ENCODE data around the gene TTC7B. TPM values are rescaled to one million over a fixed set of nuclear protein-coding genes. Genes with fewer than 3 reads are reported as not detected.

The TTC7B gene
- total and polyA plus RNA-seq, 10 of the 15 experiments (the other 5 are each of a cell fraction or from before 2014, with no cell fraction given), result under 0.01 to 1.1 (median 0.26) TPM; not detected in 2

DNA sequence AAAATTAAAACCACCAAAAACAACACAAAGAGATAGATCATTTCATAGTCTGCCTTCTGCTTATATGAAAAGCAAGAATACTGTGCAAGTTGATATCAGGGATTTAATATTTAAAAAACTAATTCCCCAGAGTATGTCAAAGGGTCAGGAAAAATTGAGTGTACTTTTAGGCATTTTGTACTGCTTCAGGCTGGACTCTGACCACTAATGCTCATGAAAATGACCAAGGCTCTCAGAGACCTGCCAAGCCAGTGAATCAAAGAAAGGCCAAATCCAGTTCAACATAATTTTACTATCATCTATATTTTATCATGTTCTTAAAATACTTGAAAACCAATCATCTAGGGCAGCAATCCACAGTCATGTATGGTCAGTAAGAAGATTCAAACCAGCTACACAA is 66.0 kb downstream of the TTC7B start:
- no peaks in the 10 kb centered on the region for H3K79me2 ChIP-seq (ENCODE audit: control insufficient read depth, insufficient read depth, low read length)
- POLR2A ChIA-PET, result no interaction called here
- CTCF ChIA-PET, result no interaction called here
- intact Hi-C loops (cut with micrococcal nuclease; ENCODE audit: unreplicated experiment) (loop anchor here (10.0 kb wide), 1 partner anchor 445 kb away; no protein-coding TSS in a partner anchor), in situ Hi-C loops (cut with MboI) (no loop called here)
- RAD21 ChIA-PET (ENCODE audit: unreplicated experiment), result no interaction called here
- no peaks in the 10 kb centered on the region for H3K9me3 ChIP-seq (replicated peaks; ENCODE audit: control insufficient read depth, insufficient read depth, low read length)
- SMC1A ChIA-PET (ENCODE audit: uncharacterized antibody, unreplicated experiment), result interaction anchor here (0.6 kb wide), 1 partner anchor 232 kb away, joined by 3 read pairs; no protein-coding TSS in a partner anchor
- no peaks in the 10 kb centered on the region for H4K20me1 ChIP-seq (ENCODE audit: control insufficient read depth, insufficient read depth)
- H3K27me3 ChIP-seq (replicated peaks in 1 of 2; ENCODE audit: control insufficient read depth in 2 of 2, insufficient read depth in 2 of 2, low read length in 1 of 2), result no peaks in the 10 kb centered on the region
- TF ChIP-seq, protein P1, sequence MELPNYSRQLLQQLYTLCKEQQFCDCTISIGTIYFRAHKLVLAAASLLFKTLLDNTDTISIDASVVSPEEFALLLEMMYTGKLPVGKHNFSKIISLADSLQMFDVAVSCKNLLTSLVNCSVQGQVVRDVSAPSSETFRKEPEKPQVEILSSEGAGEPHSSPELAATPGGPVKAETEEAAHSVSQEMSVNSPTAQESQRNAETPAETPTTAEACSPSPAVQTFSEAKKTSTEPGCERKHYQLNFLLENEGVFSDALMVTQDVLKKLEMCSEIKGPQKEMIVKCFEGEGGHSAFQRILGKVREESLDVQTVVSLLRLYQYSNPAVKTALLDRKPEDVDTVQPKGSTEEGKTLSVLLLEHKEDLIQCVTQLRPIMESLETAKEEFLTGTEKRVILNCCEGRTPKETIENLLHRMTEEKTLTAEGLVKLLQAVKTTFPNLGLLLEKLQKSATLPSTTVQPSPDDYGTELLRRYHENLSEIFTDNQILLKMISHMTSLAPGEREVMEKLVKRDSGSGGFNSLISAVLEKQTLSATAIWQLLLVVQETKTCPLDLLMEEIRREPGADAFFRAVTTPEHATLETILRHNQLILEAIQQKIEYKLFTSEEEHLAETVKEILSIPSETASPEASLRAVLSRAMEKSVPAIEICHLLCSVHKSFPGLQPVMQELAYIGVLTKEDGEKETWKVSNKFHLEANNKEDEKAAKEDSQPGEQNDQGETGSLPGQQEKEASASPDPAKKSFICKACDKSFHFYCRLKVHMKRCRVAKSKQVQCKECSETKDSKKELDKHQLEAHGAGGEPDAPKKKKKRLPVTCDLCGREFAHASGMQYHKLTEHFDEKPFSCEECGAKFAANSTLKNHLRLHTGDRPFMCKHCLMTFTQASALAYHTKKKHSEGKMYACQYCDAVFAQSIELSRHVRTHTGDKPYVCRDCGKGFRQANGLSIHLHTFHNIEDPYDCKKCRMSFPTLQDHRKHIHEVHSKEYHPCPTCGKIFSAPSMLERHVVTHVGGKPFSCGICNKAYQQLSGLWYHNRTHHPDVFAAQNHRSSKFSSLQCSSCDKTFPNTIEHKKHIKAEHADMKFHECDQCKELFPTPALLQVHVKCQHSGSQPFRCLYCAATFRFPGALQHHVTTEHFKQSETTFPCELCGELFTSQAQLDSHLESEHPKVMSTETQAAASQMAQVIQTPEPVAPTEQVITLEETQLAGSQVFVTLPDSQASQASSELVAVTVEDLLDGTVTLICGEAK (IDR thresholded peaks at IDR 0.05; ENCODE audit: borderline replicate concordance), result no peak
- no peak for FAIRE-seq
- BruUV-seq (replicated peaks), result no TSS peak
- no peak overlapping the region for H3K4me2 ChIP-seq (ENCODE audit: control insufficient read depth, insufficient read depth)
- no peaks in the 10 kb centered on the region for H3K36me3 ChIP-seq (ENCODE audit: control insufficient read depth in 2 of 2, insufficient read depth in 2 of 2, low read length in 1 of 2)
- no peak for DNase-seq (ENCODE audit: low read depth, low spot score)
- H3K9ac ChIP-seq (ENCODE audit: control insufficient read depth, insufficient read depth, low read length), result no peak overlapping the region
- no peak overlapping the region for H3K27ac ChIP-seq (ENCODE audit: control insufficient read depth, insufficient read depth)
- H3K4me1 ChIP-seq (ENCODE audit: control insufficient read depth, insufficient read depth, low read length), result no peaks in the 10 kb centered on the region
- no peak overlapping the region for H2AFZ ChIP-seq (ENCODE audit: control insufficient read depth, low read depth, low read length)
- ATAC-seq, result no peak
- no peak overlapping the region for H3K4me3 ChIP-seq

DNA sequence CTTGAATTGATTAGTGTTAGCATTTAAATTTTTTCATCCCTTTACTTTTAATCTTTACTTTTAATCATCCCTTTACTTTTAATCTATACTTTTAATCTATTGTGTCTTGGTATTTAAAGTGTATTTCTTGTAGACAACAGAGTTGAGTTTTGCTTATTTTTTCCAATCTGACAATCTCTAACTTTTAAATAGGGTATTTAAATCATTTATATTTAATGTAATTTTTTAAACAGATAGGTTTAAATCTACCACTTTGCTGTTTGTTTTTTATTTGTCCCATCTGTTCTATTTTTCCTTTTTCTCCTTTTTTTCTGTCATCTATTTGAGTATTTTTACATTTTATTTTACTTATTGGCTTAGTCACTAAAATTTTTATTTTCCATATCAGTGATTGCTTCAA is 68.3 kb downstream of the TTC7B start:
- no TSS peak for BruUV-seq (replicated peaks)
- DNase-seq (ENCODE audit: low read depth, low spot score) (no peak), FAIRE-seq (no peak), ATAC-seq (no peak)
- H3K4me1 ChIP-seq (ENCODE audit: control insufficient read depth, insufficient read depth, low read length), result no peaks in the 10 kb centered on the region
- H3K9me3 ChIP-seq (replicated peaks; ENCODE audit: control insufficient read depth, insufficient read depth, low read length), result no peaks in the 10 kb centered on the region
- POLR2A ChIA-PET, result no interaction called here
- no peaks in the 10 kb centered on the region for H3K79me2 ChIP-seq (ENCODE audit: control insufficient read depth, insufficient read depth, low read length)
- RAD21 ChIA-PET (ENCODE audit: unreplicated experiment), result no interaction called here
- H2AFZ ChIP-seq (ENCODE audit: control insufficient read depth, low read depth, low read length), result no peak overlapping the region
- H3K9ac ChIP-seq (ENCODE audit: control insufficient read depth, insufficient read depth, low read length), result no peak overlapping the region
- H3K4me3 ChIP-seq, result no peak overlapping the region
- no peak overlapping the region for H3K27ac ChIP-seq (ENCODE audit: control insufficient read depth, insufficient read depth)
- SMC1A ChIA-PET (ENCODE audit: uncharacterized antibody, unreplicated experiment), result no interaction called here
- no peaks in the 10 kb centered on the region for H3K36me3 ChIP-seq (ENCODE audit: control insufficient read depth in 2 of 2, insufficient read depth in 2 of 2, low read length in 1 of 2)
- no peak overlapping the region for H3K4me2 ChIP-seq (ENCODE audit: control insufficient read depth, insufficient read depth)
- H4K20me1 ChIP-seq (ENCODE audit: control insufficient read depth, insufficient read depth), result no peaks in the 10 kb centered on the region
- in situ Hi-C loops (cut with MboI), result no loop called here
- CTCF ChIA-PET, result no interaction called here
- TF ChIP-seq BMI1 (IDR thresholded peaks at IDR 0.05; ENCODE audit: borderline replicate concordance) (no peak), MEF2B (IDR thresholded peaks at IDR 0.05; ENCODE audit: partially characterized antibody, poor library complexity, severe bottlenecking) (no peak), BACH1 (IDR thresholded peaks at IDR 0.05; ENCODE audit: borderline replicate concordance) (no peak), NFXL1 (IDR thresholded peaks at IDR 0.05; ENCODE audit: borderline replicate concordance) (no peak), EED (IDR thresholded peaks at IDR 0.05; ENCODE audit: low read depth) (no peak), MYC (IDR thresholded peaks at IDR 0.05; ENCODE audit: insufficient read depth, insufficient read length, insufficient replicate concordance, low read length, severe bottlenecking) (no peak), KLF5 (IDR thresholded peaks at IDR 0.05; ENCODE audit: partially characterized antibody) (no peak), SREBF2 (IDR thresholded peaks at IDR 0.05; ENCODE audit: low read length) (no peak), PML (IDR thresholded peaks at IDR 0.05; ENCODE audit: low read length) (no peak), NBN (IDR thresholded peaks at IDR 0.05) (no peak)
- TF ChIP-seq, protein P2, sequence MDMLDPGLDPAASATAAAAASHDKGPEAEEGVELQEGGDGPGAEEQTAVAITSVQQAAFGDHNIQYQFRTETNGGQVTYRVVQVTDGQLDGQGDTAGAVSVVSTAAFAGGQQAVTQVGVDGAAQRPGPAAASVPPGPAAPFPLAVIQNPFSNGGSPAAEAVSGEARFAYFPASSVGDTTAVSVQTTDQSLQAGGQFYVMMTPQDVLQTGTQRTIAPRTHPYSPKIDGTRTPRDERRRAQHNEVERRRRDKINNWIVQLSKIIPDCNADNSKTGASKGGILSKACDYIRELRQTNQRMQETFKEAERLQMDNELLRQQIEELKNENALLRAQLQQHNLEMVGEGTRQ (IDR thresholded peaks at IDR 0.05; ENCODE audit: borderline replicate concordance, low read depth, low read length), result no peak
- TF ChIP-seq, protein P3, sequence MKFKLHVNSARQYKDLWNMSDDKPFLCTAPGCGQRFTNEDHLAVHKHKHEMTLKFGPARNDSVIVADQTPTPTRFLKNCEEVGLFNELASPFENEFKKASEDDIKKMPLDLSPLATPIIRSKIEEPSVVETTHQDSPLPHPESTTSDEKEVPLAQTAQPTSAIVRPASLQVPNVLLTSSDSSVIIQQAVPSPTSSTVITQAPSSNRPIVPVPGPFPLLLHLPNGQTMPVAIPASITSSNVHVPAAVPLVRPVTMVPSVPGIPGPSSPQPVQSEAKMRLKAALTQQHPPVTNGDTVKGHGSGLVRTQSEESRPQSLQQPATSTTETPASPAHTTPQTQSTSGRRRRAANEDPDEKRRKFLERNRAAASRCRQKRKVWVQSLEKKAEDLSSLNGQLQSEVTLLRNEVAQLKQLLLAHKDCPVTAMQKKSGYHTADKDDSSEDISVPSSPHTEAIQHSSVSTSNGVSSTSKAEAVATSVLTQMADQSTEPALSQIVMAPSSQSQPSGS (IDR thresholded peaks at IDR 0.05; ENCODE audit: low read length), result no peak
- intact Hi-C loops (cut with micrococcal nuclease; ENCODE audit: unreplicated experiment), result no loop called here
- no peaks in the 10 kb centered on the region for H3K27me3 ChIP-seq (replicated peaks in 1 of 2; ENCODE audit: control insufficient read depth in 2 of 2, insufficient read depth in 2 of 2, low read length in 1 of 2)
